Transverse colon (tissue), 4 donors: ENCODE measurements around the gene PLCG2. TPM values are rescaled to one million over a fixed set of nuclear protein-coding genes. Genes with fewer than 3 reads are reported as not detected.
A peak's percentile ranks its signal among the peaks of the same experiment; 100 is the strongest.

Experiments
- DNase-seq: peaks from one replicate; pipeline ENCODE4 v3.0.0-alpha.2; 2019
- H3K27ac ChIP-seq, 4 donors: fragments of 200-600 bp; sonication (generic); 2 replicates each; pipeline ENCODE4 v1.5.1; 2016 to 2018; ENCODE audit warnings: inconsistent platforms in 4 of 4
- H3K27me3 ChIP-seq: fragments of 200-600 bp; sonication (generic); 2 replicates; pipeline ENCODE4 v1.5.1; 2017; ENCODE audit warnings: inconsistent platforms
- H3K36me3 ChIP-seq, 4 donors: fragments of 200-600 bp; sonication (generic); 2 replicates each; pipeline ENCODE4 v1.5.1; 2017 to 2019; ENCODE audit warnings: inconsistent platforms in 4 of 4
- H3K4me1 ChIP-seq, 4 donors: fragments of 200-600 bp; sonication (generic); 2 replicates each; pipeline ENCODE4 v1.5.1; 2017 to 2020; ENCODE audit warnings: inconsistent platforms in 4 of 4
- H3K4me3 ChIP-seq, 4 donors: fragments of 200-600 bp; sonication (generic); 1 replicate in 1 of 4; 2 replicates in 3 of 4; pipeline versions ENCODE4 v1.5.1 to v1.6.1; 2017 to 2019; ENCODE audit warnings: inconsistent platforms in 4 of 4
- H3K9me3 ChIP-seq, 2 donors: fragments of 200-600 bp; sonication (generic); 2 replicates each; pipeline ENCODE4 v1.5.1; 2017 to 2019; ENCODE audit warnings: inconsistent platforms in 2 of 2
- CTCF ChIP-seq, 5 experiments: fragments of 200-600 bp in 3 of 5; fragments of 450-650 bp in 2 of 5; sonication (generic) in 3 of 5; IDR thresholded peaks; 1 replicate in 2 of 5; 2 replicates in 3 of 5; pipeline ENCODE4 v1.5.1; 2016 to 2017; ENCODE audit warnings: antibody characterized with exemption in 5 of 5, inconsistent platforms in 3 of 5, mild to moderate bottlenecking in 2 of 5, moderate library complexity in 1 of 5
- EP300 ChIP-seq: sonication (generic); formaldehyde crosslinking; IDR thresholded peaks from one replicate; pipeline ENCODE4 v1.6.1; 2017; ENCODE audit warnings: antibody characterized with exemption, low read depth
- POLR2A ChIP-seq: fragments of 450-650 bp; IDR thresholded peaks from one replicate; pipeline ENCODE4 v1.6.1; 2016; ENCODE audit warnings: antibody characterized with exemption, mild to moderate bottlenecking, moderate library complexity
- POLR2AphosphoS5 ChIP-seq, 3 donors: sonication (generic); formaldehyde crosslinking; IDR thresholded peaks; one replicate each; pipeline ENCODE4 v1.6.1; 2016; ENCODE audit warnings: antibody characterized with exemption in 3 of 3
- WGBS, 2 donors: methylation state at CpG; one replicate each; pipeline ENCODE4 v1.1.5; 2018; ENCODE audit warnings: low coverage in 1 of 2; 5-methylcytosine and 5-hydroxymethylcytosine counted together
- in situ Hi-C, 4 donors: fragments of 200-750 bp; cut with MboI; loops; one replicate each; pipeline versions ENCODE4 v1.15.0 to v1.15.1; 2017; ENCODE audit warnings: low sequenced_read_pairs in 3 of 4, low pct_ligation_motif_present in 1 of 4, low pct_unique_long_range_greater_than_20kb in 1 of 4
- intact Hi-C: fragments of 100-400 bp; cut with DNase I; formaldehyde crosslinking; loops from one replicate; pipeline ENCODE4 v1.15.1; 2023; ENCODE audit warnings: low total_unique reads
- total RNA-seq, 4 donors: library from RNA; depleted of rRNA; stranded (reverse); fragments of >200 nt; gene quantifications; one replicate each; pipeline ENCODE4 v1.1.0, GENCODE V29; 2016

Gene PLCG2
- total RNA-seq, 4 donors from 2014 or later, result 9.0 to 65.9 (median 28.6) TPM

- no peaks in the 10 kb centered on the region for H3K9me3 ChIP-seq
- in situ Hi-C loops (no loop called here), intact Hi-C loops (no loop called here)
- H3K4me3 ChIP-seq, result no peak overlapping the region
- no peaks in the 10 kb centered on the region for H3K36me3 ChIP-seq
- H3K27me3 ChIP-seq, result no peaks in the 10 kb centered on the region
- DNase-seq, result no peak
- TF ChIP-seq EP300, result no peak
- TF ChIP-seq POLR2AphosphoS5 (IDR thresholded peaks at IDR 0.05), result no peak
- TF ChIP-seq CTCF (IDR thresholded peaks at IDR 0.05), result no peak
- TF ChIP-seq POLR2A, result no peak
- 62 to 68% methylated on average over 6 to 12 of the region's 12 CpGs for WGBS, 2 donors
- H3K4me1 ChIP-seq, result no peaks in the 10 kb centered on the region
- peak overlapping the region in 2 of 4 donors; percentile 34 to 44 for H3K27ac ChIP-seq
These were observed 63.6 kb downstream of the PLCG2 start for GRCh38 chr16:81842564-81843242.

- H3K27me3 ChIP-seq, result no peaks in the 10 kb centered on the region
- H3K9me3 ChIP-seq, result no peaks in the 10 kb centered on the region
- WGBS, 2 donors, result 82 to 88% methylated on average over 4 of the region's 4 CpGs
- H3K36me3 ChIP-seq, result no peaks in the 10 kb centered on the region
- H3K27ac ChIP-seq, result no peak overlapping the region
- no peak for TF ChIP-seq EP300
- TF ChIP-seq POLR2AphosphoS5 (IDR thresholded peaks at IDR 0.05), result no peak
- no peak for TF ChIP-seq POLR2A
- TF ChIP-seq CTCF (IDR thresholded peaks at IDR 0.05), result no peak
- H3K4me3 ChIP-seq, result no peak overlapping the region
- H3K4me1 ChIP-seq, result no peaks in the 10 kb centered on the region
- intact Hi-C loops (no loop called here), in situ Hi-C loops (no loop called here)
- DNase-seq, result no peak
These were observed 64.1 kb downstream of the PLCG2 start for GRCh38 chr16:81843243-81843582.

- TF ChIP-seq EP300 (no peak), POLR2A (no peak), CTCF (IDR thresholded peaks at IDR 0.05) (no peak), POLR2AphosphoS5 (IDR thresholded peaks at IDR 0.05) (no peak)
- Histone ChIP-seq H3K36me3 (no peaks in the 10 kb centered on the region), H3K27ac (no peak overlapping the region), H3K4me3 (no peak overlapping the region), H3K27me3 (no peaks in the 10 kb centered on the region), H3K4me1 (no peaks in the 10 kb centered on the region), H3K9me3 (no peaks in the 10 kb centered on the region)
- intact Hi-C loops (no loop called here), in situ Hi-C loops (no loop called here)
- 43 to 67% methylated on average over 3 to 8 of the region's 8 CpGs for WGBS, 2 donors
- no peak for DNase-seq
These were observed 64.6 kb downstream of the PLCG2 start for GRCh38 chr16:81843683-81844082.

- intact Hi-C loops, result no loop called here
- WGBS, 2 donors, result 82% methylated on average over 4 of the region's 4 CpGs; no CpG with 5 or more reads in 1 of the 2 donors
These were observed 67.0 kb downstream of the PLCG2 start for GRCh38 chr16:81846105-81846504.

More at GRCh38 chr16:81846105-81846504, 67.0 kb downstream of the PLCG2 start:
- TF ChIP-seq CTCF (IDR thresholded peaks at IDR 0.05) (no peak), EP300 (no peak), POLR2A (no peak), POLR2AphosphoS5 (IDR thresholded peaks at IDR 0.05) (no peak)
- in situ Hi-C loops, result no loop called here
- no peaks in the 10 kb centered on the region for H3K4me1 ChIP-seq
- no peaks in the 10 kb centered on the region for H3K36me3 ChIP-seq
- no peak for DNase-seq
- H3K27me3 ChIP-seq, result no peaks in the 10 kb centered on the region
- no peaks in the 10 kb centered on the region for H3K9me3 ChIP-seq
- H3K4me3 ChIP-seq, result no peak overlapping the region
- no peak overlapping the region for H3K27ac ChIP-seq
